ENCODE measurements around the gene NES. TPM values are rescaled to one million over a fixed set of nuclear protein-coding genes. Genes with fewer than 3 reads are reported as not detected.

NES gene
- total RNA-seq, 1 experiment from 2014 or later, result 8.4 TPM

- TF ChIP-seq SP1 (IDR thresholded peaks at IDR 0.05; ENCODE audit: low read depth), result no peak
- TF ChIP-seq, protein P1, sequence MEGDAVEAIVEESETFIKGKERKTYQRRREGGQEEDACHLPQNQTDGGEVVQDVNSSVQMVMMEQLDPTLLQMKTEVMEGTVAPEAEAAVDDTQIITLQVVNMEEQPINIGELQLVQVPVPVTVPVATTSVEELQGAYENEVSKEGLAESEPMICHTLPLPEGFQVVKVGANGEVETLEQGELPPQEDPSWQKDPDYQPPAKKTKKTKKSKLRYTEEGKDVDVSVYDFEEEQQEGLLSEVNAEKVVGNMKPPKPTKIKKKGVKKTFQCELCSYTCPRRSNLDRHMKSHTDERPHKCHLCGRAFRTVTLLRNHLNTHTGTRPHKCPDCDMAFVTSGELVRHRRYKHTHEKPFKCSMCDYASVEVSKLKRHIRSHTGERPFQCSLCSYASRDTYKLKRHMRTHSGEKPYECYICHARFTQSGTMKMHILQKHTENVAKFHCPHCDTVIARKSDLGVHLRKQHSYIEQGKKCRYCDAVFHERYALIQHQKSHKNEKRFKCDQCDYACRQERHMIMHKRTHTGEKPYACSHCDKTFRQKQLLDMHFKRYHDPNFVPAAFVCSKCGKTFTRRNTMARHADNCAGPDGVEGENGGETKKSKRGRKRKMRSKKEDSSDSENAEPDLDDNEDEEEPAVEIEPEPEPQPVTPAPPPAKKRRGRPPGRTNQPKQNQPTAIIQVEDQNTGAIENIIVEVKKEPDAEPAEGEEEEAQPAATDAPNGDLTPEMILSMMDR (IDR thresholded peaks at IDR 0.05 in 2 of 3, conservative IDR thresholded peaks at IDR 0.05 in 1 of 3; ENCODE audit: borderline replicate concordance in 1 of 3, insufficient read depth in 1 of 3, low read depth in 2 of 3, low read length in 2 of 3), result no peak
- no peak for TF ChIP-seq EGR1 (IDR thresholded peaks at IDR 0.05; ENCODE audit: low read depth)
- no peak for TF ChIP-seq SIN3A (IDR thresholded peaks at IDR 0.05; ENCODE audit: low read depth)
- TF ChIP-seq EZH2phosphoT487 (IDR thresholded peaks at IDR 0.05; ENCODE audit: borderline replicate concordance), result no peak
- TF ChIP-seq, protein P2, sequence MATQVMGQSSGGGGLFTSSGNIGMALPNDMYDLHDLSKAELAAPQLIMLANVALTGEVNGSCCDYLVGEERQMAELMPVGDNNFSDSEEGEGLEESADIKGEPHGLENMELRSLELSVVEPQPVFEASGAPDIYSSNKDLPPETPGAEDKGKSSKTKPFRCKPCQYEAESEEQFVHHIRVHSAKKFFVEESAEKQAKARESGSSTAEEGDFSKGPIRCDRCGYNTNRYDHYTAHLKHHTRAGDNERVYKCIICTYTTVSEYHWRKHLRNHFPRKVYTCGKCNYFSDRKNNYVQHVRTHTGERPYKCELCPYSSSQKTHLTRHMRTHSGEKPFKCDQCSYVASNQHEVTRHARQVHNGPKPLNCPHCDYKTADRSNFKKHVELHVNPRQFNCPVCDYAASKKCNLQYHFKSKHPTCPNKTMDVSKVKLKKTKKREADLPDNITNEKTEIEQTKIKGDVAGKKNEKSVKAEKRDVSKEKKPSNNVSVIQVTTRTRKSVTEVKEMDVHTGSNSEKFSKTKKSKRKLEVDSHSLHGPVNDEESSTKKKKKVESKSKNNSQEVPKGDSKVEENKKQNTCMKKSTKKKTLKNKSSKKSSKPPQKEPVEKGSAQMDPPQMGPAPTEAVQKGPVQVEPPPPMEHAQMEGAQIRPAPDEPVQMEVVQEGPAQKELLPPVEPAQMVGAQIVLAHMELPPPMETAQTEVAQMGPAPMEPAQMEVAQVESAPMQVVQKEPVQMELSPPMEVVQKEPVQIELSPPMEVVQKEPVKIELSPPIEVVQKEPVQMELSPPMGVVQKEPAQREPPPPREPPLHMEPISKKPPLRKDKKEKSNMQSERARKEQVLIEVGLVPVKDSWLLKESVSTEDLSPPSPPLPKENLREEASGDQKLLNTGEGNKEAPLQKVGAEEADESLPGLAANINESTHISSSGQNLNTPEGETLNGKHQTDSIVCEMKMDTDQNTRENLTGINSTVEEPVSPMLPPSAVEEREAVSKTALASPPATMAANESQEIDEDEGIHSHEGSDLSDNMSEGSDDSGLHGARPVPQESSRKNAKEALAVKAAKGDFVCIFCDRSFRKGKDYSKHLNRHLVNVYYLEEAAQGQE (IDR thresholded peaks at IDR 0.05; ENCODE audit: low read depth), result no peak
- no peak for TF ChIP-seq ZFX (IDR thresholded peaks at IDR 0.05)
- no peak for TF ChIP-seq CBX3 (IDR thresholded peaks at IDR 0.05; ENCODE audit: low read depth)
- no peak for TF ChIP-seq MAX (IDR thresholded peaks at IDR 0.05)
- Histone ChIP-seq H3K4me2 (ENCODE audit: low read length) (no peak overlapping the region), H3K9me3 (ENCODE audit: control insufficient read depth in 1 of 2, insufficient read depth in 1 of 2, low read depth in 1 of 2, low read length in 2 of 2) (no peaks in the 10 kb centered on the region), H3K9ac (ENCODE audit: low read length) (no peak overlapping the region), H2AFZ (ENCODE audit: low read depth, low read length, poor library complexity, severe bottlenecking) (no peak overlapping the region), H4K20me1 (ENCODE audit: insufficient read depth) (0 out of 2 replicates have a peak, but pooled peaks cover 6% of the 10 kb centered on the region), H3K4me1 (ENCODE audit: control insufficient read depth in 1 of 2, insufficient read depth in 2 of 2, low read length in 2 of 2) (peaks cover 26 to 29% of the 10 kb centered on the region in 2 experiments), H3K27me3 (ENCODE audit: insufficient read depth, low read length) (no peaks in the 10 kb centered on the region), H3K27ac (ENCODE audit: low read depth, low read length) (no peak overlapping the region), H3K4me3 (replicated peaks in 1 of 2; ENCODE audit: low read depth in 1 of 2, low read length in 2 of 2) (no peak overlapping the region), H3K9me2 (ENCODE audit: insufficient read depth) (no peaks in the 10 kb centered on the region), H3K79me2 (ENCODE audit: insufficient read depth, low read length) (peaks cover 22% of the 10 kb centered on the region), H3K36me3 (ENCODE audit: control insufficient read depth in 1 of 2, insufficient read depth in 2 of 2, low read length in 2 of 2) (peaks cover 10 to 12% of the 10 kb centered on the region in 2 experiments; a peak in 2 of 4 replicates)
- ChIA-PET RAD21 (ENCODE audit: low non-redundant PET in 1 of 2, low total read pairs in 2 of 2, uncharacterized antibody in 2 of 2, unreplicated experiment in 2 of 2) (no interaction called here), CTCF (interaction anchor here (1.3 to 3.8 kb wide), 2 partner anchors 9 to 11 kb away, joined by 3 to 20 read pairs; partner anchors contain the start of genes ISG20L2 and METTL25B), POLR2A (interaction anchor here (0.6 kb wide), 1 partner anchor 40 kb away, joined by 3 read pairs; the partner anchor contains the start of gene NES)
- ATAC-seq (no peak), DNase-seq (ENCODE audit: low read depth, low spot score) (no peak)
- no TSS peak for BruUV-seq (replicated peaks)
- intact Hi-C loops (cut with micrococcal nuclease), result no loop called here
Observed at GRCh38 chr1:156717351-156717750, 40.1 kb upstream of the NES start.
